NK-92 treated with Interleukin-12 subunit alpha and Interleukin-12 subunit beta, amount 100 ng/mL, for 24 hours (cell line): Measurements from ENCODE around the gene KDM6A.
"Not testable (repeated sequence)": the region's sequence is repeated elsewhere in the genome, so short reads cannot be mapped to it uniquely, and the experiment has no call there.

ENCODE experiments used
- DNase-seq: peaks from one replicate; lab custom pipeline; 2025; lab: John Stamatoyannopoulos, UW

Gene KDM6A

GRCh38 chrX:45007598-45007997 lies 134.6 kb downstream of the KDM6A start:
- no peak for DNase-seq

DNA sequence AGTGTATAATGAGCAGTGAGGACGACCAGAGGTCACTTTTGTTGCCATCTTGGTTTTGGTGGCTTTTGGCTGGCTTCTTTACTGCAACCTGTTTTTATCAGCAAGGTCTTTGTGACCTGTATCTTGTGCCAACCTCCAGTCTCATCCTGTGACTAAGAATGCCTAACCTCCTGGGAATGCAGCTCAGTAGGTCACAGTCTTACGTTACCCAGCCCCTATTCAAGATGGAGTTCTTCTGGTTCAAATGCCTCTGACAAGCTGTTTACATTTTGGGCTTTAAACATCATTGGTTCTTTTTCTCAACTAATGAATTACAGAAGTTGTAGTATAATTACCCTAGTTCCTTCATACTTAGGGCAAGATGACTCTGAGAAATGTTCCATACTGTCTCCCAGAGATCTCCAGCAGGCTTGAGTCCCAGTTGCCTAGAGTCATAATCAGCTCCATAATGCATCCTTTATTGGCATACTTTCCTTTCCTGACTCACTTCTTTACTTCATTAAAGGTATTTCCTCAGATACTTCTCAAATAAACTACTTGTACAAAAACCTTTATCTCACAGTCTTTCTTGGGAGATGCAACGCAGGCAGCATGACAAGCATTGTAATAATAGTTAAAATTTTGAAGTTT lies 136.5 kb downstream of the KDM6A start:
- no peak for DNase-seq

DNA sequence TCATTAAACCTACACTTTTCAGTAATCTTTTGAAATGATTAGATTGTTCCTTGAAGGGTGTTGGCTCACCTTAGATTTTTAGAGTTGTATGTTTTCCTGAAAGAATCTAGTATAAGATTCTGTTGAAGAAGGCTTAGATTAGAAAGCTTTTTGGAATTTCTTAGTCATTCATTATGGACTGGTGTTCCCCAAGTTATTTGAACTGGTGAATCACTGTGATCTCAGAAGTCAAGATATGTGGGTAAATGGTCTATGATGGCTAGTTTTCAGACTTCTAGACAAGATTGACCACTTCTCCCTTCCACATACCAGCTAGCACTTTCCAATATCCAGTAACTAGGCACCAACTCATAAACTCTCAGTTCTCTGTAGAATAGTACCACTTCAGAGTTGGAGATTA lies 138.1 kb downstream of the KDM6A start:
- no peak for DNase-seq

- no peak for DNase-seq
Measured at GRCh38 chrX:45011597-45011996, 138.6 kb downstream of the KDM6A start.

GRCh38 chrX:45017946-45018345 lies 145.0 kb downstream of the KDM6A start:
- no peak for DNase-seq

GRCh38 chrX:45022150-45022549 lies 149.2 kb downstream of the KDM6A start:
- no peak for DNase-seq

- DNase-seq: no peak
Measured at GRCh38 chrX:45024501-45024900, 151.5 kb downstream of the KDM6A start.

DNA sequence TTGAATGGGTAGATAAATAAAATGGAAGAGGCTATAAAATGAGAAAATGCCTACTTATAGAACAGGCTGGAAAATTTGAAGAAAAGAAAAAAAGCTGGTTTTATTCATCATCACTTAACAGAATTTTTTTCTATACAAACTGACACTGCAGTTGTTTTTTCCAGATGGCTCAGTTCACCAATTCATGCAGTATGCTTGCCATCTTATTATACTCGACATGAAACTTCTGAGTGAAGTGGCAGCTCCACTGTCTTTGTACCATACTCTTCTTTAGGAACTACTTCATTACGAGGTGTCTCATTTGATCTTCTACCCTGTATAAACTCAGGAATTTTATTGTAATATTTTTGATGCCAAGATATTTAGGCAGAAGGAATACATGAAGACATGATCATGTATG lies 153.0 kb downstream of the KDM6A start:
- no peak for DNase-seq

DNA sequence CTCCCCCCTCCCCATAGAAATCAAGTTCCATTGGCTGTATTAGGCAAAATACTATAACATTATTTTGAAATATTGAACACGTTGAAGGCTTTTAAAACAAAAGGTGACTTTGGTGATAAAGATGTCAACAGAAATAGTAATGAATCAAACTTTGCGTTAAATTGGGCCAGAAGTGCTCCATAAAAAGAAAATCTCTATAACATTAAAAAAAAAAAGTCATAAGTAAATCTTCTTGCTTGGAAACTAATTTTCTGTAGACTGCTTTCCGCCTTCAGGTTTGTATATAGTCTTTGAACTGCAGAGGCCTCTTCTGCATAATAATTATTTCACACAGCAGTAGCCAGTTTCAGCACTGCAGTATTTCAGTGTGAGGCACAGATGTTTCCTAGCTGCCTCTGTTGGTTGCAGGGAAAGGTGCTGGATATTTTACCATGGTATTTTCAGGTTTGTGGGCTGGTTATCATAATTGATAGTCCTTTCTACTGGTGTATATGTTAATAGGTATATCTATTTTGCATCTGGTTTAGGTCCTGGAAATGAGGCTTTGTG lies 158.9 kb downstream of the KDM6A start:
- DNase-seq: no peak

- DNase-seq: no peak
Measured at GRCh38 chrX:45035071-45035470, 162.1 kb downstream of the KDM6A start.

GRCh38 chrX:45036161-45036560 lies 163.2 kb downstream of the KDM6A start:
- DNase-seq: no peak

DNA sequence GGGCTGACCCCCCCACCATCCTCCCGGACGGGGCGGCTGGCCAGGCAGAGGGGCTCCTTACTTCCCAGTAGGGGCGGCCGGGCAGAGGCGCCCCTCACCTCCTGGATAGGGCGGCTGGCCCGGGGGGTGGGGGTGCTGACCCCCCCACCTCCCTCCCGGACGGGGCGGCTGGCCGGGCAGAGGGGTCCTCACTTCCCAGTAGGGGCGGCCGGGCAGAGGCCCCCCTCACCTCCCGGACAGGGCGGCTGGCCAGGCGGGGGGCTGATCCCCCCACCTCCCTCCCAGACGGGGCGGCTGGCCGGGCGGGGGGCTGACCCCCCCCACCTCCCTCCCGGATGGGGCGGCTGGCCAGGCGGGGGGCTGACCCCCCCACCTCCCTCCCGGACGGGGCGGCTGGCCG lies 167.1 kb downstream of the KDM6A start:
- not testable (repeated sequence) for DNase-seq

DNA sequence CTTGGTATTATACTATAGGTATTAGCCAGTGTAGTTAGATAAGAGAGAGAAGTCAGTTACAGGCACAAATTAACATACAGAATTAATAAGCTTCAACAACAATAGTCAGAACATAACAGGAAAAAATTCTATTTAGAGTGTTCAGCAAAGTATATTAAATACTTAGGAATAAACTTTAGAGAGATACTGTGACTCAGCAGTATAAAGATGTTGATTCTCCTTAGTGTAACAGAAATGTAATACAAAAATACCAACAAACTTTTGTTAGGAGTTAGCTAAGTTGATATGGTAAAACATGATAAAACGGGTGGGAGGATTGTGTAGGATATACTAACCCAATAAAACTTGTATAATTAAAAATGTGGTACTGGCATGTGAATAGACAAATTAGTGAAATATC lies 173.4 kb downstream of the KDM6A start:
- no peak for DNase-seq

DNA sequence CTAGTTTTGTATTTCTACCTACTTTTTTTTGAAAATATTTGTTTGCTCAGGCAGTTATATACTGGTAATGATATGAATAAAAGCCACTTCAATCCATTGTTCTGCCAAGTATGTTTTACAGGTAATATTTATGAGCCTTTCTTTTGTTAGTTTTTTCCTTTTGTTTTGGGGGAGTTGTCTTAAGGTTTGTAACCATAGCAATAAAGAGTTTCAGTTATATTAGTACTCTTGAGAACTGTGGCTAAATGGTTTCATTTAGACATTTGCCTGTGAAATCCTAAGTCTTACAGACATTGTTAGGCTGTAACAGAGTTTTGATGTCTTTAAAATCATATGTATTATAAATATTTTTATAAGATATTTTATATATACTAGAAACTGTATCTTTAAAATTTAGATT lies 177.6 kb downstream of the KDM6A start:
- DNase-seq: no peak

DNA sequence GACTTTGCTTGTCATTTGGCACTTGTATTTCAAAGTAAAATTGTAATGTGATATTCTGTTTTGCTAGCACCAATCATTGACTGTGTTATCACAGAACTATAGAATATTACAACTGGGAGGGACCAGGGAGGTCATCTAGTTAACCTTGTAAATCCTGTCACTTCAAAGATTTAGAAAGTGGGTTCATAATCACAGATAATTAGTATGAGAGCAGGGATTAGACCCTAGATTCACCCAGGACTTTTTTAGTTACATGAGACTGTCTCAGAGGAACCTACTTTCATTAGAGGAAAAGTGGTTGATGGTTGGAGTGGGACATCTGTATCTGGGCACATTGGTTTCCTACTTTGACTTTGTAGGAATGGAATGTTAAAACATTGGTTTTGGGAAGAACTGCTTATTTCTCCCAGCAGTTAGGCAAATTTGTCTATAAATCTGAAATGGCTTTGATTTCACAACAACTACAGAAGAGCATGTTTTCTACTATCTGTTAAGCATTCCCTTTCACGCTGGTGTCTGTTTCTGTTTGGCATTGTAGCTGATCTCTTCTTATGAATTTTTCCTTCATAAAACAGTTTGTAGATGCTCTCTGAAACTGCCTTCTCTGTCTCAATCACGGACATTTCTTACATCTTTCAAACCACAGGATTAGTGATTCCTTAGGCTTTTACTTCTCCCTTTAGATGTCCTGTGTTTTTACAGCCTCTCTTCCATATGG lies 183.6 kb downstream of the KDM6A start:
- no peak for DNase-seq

DNA sequence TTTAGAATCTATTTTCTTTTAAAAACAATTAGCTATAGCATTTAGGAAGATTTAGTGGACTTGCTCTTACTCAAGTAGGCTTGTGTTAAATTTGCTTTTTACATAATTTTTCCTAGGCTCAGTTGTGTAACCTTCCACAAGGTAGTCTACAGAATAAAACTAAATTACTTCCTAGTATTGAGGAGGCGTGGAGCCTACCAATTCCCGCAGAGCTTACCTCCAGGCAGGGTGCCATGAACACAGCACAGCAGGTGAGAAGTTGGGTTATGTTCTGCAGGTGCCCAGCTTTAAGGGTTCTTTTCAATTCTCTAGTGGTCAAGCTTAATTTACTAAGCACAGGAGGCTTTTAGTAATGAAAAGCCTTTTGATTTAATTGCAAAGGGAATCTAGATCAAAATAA lies 186.9 kb downstream of the KDM6A start:
- not testable (repeated sequence) for DNase-seq

DNA sequence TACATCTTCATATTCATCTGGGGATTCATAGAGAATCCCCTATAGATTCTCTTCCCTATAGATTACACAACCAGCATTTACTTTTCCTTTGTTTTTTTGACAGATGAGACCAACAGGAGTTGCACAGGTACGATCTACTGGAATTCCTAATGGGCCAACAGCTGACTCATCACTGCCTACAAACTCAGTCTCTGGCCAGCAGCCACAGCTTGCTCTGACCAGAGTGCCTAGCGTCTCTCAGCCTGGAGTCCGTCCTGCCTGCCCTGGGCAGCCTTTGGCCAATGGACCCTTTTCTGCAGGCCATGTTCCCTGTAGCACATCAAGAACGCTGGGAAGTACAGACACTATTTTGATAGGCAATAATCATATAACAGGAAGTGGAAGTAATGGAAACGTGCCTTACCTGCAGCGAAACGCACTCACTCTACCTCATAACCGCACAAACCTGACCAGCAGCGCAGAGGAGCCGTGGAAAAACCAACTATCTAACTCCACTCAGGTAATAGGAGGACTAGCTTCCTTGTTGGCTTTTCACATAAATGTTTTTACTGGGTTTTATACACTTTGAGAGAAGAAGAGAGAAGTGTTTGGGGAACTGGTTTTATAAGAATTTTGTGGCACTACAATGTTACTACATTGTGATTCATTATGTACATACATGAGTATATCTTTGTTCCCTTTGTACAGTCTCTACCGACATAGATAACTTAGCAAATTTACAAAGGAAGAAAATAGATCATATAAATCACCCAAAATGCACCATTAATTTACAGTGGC lies 190.5 kb downstream of the KDM6A start:
- no peak for DNase-seq

GRCh38 chrX:45068569-45068968 lies 195.6 kb downstream of the KDM6A start:
- no peak for DNase-seq

GRCh38 chrX:45070116-45071007 lies 197.4 kb downstream of the KDM6A start:
- no peak for DNase-seq

GRCh38 chrX:45073011-45073410 lies 200.0 kb downstream of the KDM6A start:
- DNase-seq: not testable (repeated sequence)

DNA sequence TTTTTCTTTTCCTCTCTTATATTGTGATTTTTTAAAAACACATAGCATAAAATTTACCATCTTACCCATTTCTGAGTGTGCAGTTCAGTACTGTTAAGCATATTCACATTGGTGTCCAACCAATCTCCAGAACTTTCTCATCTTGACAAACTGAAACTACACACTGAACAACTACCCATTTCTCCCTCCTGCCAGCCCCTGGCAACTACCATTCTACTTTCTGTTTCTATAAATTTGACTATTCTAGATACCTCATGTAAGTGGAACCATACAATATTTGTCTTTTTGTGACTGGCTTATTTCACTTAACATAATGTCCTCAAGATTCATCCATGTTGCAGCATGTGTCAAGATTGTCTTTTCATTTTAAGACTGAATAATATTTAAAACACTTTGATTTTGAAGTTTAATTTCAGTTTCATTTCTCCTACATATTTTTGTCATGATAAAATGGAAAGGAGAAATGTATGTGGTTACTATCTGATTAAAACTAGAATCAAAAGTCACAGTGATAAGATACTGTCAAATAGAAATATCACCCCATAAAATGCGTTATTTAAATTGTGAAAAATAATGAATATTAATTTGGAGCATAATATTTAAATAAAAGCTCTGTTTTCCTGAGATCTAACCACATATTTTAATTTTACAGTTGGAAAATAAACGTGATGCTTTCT lies 204.9 kb downstream of the KDM6A start:
- DNase-seq: no peak
